Uterus (tissue), 4 donors: ENCODE measurements around the gene MBD3L5. TPM values are rescaled to one million over a fixed set of nuclear protein-coding genes. Genes with fewer than 3 reads are reported as not detected.

Experiments
- DNase-seq, 2 donors: peaks; one replicate each; pipeline ENCODE4 v3.0.0-alpha.2; 2019 to 2020
- H3K27ac ChIP-seq, 2 donors: fragments of 200-600 bp; sonication (generic); 1 replicate in 1 of 2; 2 replicates in 1 of 2; pipeline ENCODE4 v1.5.1; 2016 to 2018
- H3K27me3 ChIP-seq, 2 donors: fragments of 200-600 bp; sonication (generic); one replicate each; pipeline ENCODE4 v1.5.1; 2018 to 2019; ENCODE audit warnings: control low read depth in 1 of 2
- H3K36me3 ChIP-seq, 2 donors: fragments of 200-600 bp; sonication (generic); one replicate each; pipeline ENCODE4 v1.5.1; 2019; ENCODE audit warnings: control low read depth in 1 of 2
- H3K4me1 ChIP-seq, 2 donors: fragments of 200-600 bp; sonication (generic); one replicate each; pipeline ENCODE4 v1.5.1; 2018 to 2019; ENCODE audit warnings: control low read depth in 1 of 2
- H3K4me3 ChIP-seq, 2 donors: fragments of 200-600 bp; sonication (generic); 1 replicate in 1 of 2; 2 replicates in 1 of 2; pipeline ENCODE4 v1.5.1; 2018 to 2019; ENCODE audit warnings: mild to moderate bottlenecking in 1 of 2
- H3K9me3 ChIP-seq, 2 donors: fragments of 200-600 bp; sonication (generic); one replicate each; pipeline ENCODE4 v1.5.1; 2019; ENCODE audit warnings: control low read depth in 1 of 2
- POLR2A ChIP-seq, 2 donors: fragments of 450-650 bp; IDR thresholded peaks; one replicate each; pipeline ENCODE4 v1.6.1; 2016; ENCODE audit warnings: antibody characterized with exemption in 2 of 2, mild to moderate bottlenecking in 1 of 2, moderate library complexity in 1 of 2
- intact Hi-C: fragments of 100-400 bp; cut with DNase I; formaldehyde crosslinking; loops from one replicate; pipeline ENCODE4 v1.15.1; 2023; ENCODE audit warnings: low total_unique reads
- total RNA-seq, 4 donors: library from RNA; depleted of rRNA in 3 of 4; stranded (reverse); fragments of >200 nt in 3 of 4; gene quantifications; one replicate each; pipeline versions ENCODE4 v1.1.0 to v1.2.4, GENCODE V29; 2014 to 2023
- TF ChIP-seq, protein P1 (sequence below), 4 experiments: fragments of 200-600 bp in 2 of 4; fragments of 450-650 bp in 2 of 4; sonication (generic) in 2 of 4; IDR thresholded peaks; one replicate each; pipeline ENCODE4 v1.5.1; 2016 to 2019; ENCODE audit warnings: antibody characterized with exemption in 4 of 4, mild to moderate bottlenecking in 2 of 4, moderate library complexity in 1 of 4
- donor health status: DM: yes; HTN: yes; CAD: no.

The MBD3L5 gene
- total RNA-seq, 4 donors from 2014 or later = not detected

DNA sequence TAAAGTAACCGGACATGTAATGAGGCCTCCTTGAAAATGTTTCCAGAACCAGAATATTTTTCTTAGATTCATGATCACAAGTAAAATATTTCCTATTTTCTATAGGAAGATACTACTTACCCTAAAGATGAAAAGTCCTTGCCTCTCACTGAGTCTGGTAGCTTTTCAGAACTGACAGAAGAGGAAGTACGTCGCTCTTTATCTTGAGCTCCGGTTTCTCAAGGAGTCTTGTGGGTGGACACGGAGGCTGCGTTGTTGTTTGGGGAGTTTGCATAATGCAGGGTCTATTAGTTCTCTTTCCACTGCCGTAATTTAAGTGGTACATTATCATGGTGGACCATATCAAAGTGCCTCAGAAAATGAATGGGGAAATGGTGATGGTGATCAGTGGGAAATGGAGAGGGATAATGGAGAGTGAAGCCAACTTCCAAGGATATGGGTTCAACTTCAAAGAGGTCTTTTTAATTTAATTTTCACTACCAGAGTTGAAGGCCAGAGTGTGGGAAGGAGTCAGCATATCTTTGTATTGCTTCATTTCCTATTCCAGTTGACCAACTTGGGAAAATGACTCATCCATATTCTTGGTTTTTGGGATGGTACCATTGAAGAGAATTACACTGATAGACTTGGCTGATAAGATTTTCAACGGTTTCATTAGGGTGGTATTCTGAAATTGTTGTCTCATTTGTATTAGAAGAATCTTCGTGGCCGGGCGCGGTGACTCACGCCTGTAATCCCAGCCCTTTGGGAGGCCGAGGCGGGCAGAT is 32.5 kb upstream of the MBD3L5 start:
- DNase-seq = no peak
- H3K27me3 ChIP-seq = no peaks in the 10 kb centered on the region
- no peaks in the 10 kb centered on the region for H3K9me3 ChIP-seq
- H3K4me3 ChIP-seq = no peak overlapping the region
- H3K4me1 ChIP-seq = no peaks in the 10 kb centered on the region
- no peaks in the 10 kb centered on the region for H3K36me3 ChIP-seq
- intact Hi-C loops = no loop called here
- no peak for TF ChIP-seq POLR2A (IDR thresholded peaks at IDR 0.05)
- TF ChIP-seq, protein P1, sequence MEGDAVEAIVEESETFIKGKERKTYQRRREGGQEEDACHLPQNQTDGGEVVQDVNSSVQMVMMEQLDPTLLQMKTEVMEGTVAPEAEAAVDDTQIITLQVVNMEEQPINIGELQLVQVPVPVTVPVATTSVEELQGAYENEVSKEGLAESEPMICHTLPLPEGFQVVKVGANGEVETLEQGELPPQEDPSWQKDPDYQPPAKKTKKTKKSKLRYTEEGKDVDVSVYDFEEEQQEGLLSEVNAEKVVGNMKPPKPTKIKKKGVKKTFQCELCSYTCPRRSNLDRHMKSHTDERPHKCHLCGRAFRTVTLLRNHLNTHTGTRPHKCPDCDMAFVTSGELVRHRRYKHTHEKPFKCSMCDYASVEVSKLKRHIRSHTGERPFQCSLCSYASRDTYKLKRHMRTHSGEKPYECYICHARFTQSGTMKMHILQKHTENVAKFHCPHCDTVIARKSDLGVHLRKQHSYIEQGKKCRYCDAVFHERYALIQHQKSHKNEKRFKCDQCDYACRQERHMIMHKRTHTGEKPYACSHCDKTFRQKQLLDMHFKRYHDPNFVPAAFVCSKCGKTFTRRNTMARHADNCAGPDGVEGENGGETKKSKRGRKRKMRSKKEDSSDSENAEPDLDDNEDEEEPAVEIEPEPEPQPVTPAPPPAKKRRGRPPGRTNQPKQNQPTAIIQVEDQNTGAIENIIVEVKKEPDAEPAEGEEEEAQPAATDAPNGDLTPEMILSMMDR (IDR thresholded peaks at IDR 0.05) = no peak
- no peak overlapping the region for H3K27ac ChIP-seq

- H3K36me3 ChIP-seq = no peaks in the 10 kb centered on the region
- no peaks in the 10 kb centered on the region for H3K4me1 ChIP-seq
- no peak for TF ChIP-seq POLR2A (IDR thresholded peaks at IDR 0.05)
- TF ChIP-seq, protein P1 (IDR thresholded peaks at IDR 0.05) = no peak
- H3K27me3 ChIP-seq = no peaks in the 10 kb centered on the region
- H3K9me3 ChIP-seq = no peaks in the 10 kb centered on the region
- no peak for DNase-seq
- intact Hi-C loops = no loop called here
- H3K4me3 ChIP-seq = no peak overlapping the region
- no peak overlapping the region for H3K27ac ChIP-seq
Observed at GRCh38 chr19:6999933-7000332, 30.4 kb upstream of the MBD3L5 start.

GRCh38 chr19:7000333-7000732 is 30.0 kb upstream of the MBD3L5 start:
- intact Hi-C loops = no loop called here
- no peak for DNase-seq
- H3K4me3 ChIP-seq = no peak overlapping the region
- no peaks in the 10 kb centered on the region for H3K4me1 ChIP-seq
- TF ChIP-seq, protein P1 (IDR thresholded peaks at IDR 0.05) = no peak
- TF ChIP-seq POLR2A (IDR thresholded peaks at IDR 0.05) = no peak
- no peaks in the 10 kb centered on the region for H3K9me3 ChIP-seq
- H3K27ac ChIP-seq = no peak overlapping the region
- no peaks in the 10 kb centered on the region for H3K27me3 ChIP-seq
- H3K36me3 ChIP-seq = no peaks in the 10 kb centered on the region

DNA sequence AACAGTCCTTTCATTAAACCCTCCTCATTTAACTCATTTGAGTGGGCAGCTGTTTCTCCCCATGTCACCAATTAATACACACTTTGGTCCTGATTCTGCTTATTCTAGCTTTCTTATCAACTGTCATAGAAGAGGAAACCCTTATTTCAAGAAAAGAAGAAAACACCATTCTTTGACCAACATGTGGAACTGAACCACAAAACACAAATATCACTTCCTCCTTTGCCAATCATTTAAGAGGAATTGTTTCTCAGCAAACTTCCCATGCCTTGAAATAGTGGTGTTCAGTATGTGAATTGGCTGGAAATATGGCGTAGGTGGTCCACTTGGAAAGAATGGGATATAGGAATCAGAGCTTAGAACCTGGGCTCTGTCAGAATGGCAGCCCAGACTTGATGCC is 29.6 kb upstream of the MBD3L5 start:
- Histone ChIP-seq H3K27ac (no peak overlapping the region), H3K27me3 (no peaks in the 10 kb centered on the region), H3K9me3 (no peaks in the 10 kb centered on the region), H3K4me3 (no peak overlapping the region), H3K4me1 (no peaks in the 10 kb centered on the region), H3K36me3 (no peaks in the 10 kb centered on the region)
- intact Hi-C loops = no loop called here
- TF ChIP-seq POLR2A (IDR thresholded peaks at IDR 0.05) = no peak
- TF ChIP-seq, protein P1 (IDR thresholded peaks at IDR 0.05) = no peak
- DNase-seq = no peak

GRCh38 chr19:7004313-7004931 is 26.0 kb upstream of the MBD3L5 start:
- H3K27ac ChIP-seq = no peak overlapping the region
- no peaks in the 10 kb centered on the region for H3K36me3 ChIP-seq
- no peak overlapping the region for H3K4me3 ChIP-seq
- no peaks in the 10 kb centered on the region for H3K4me1 ChIP-seq
- no peak for DNase-seq
- TF ChIP-seq, protein P1 (IDR thresholded peaks at IDR 0.05) = no peak
- no peak for TF ChIP-seq POLR2A (IDR thresholded peaks at IDR 0.05)
- no peaks in the 10 kb centered on the region for H3K9me3 ChIP-seq
- H3K27me3 ChIP-seq = no peaks in the 10 kb centered on the region
- intact Hi-C loops = no loop called here
